Prostate gland (tissue), 2 donors: ENCODE data around the gene ZBTB8OS.
"Not testable (repeated sequence)": the region's sequence is repeated elsewhere in the genome, so short reads cannot be mapped to it uniquely, and the experiment has no call there.

Experiments
- POLR2A ChIP-seq: fragments of 450-650 bp; IDR thresholded peaks from one replicate; pipeline ENCODE4 v1.6.1; 2016; ENCODE audit warnings: antibody characterized with exemption, mild to moderate bottlenecking
- POLR2AphosphoS5 ChIP-seq: sonication (generic); formaldehyde crosslinking; IDR thresholded peaks from one replicate; pipeline ENCODE4 v1.6.1; 2017; ENCODE audit warnings: antibody characterized with exemption
- TF ChIP-seq, protein P1 (sequence below), 4 experiments: fragments of 200-600 bp in 2 of 4; fragments of 450-650 bp in 2 of 4; sonication (generic) in 2 of 4; IDR thresholded peaks; 1 replicate in 3 of 4; 2 replicates in 1 of 4; pipeline ENCODE4 v1.5.1; 2016 to 2019; ENCODE audit warnings: antibody characterized with exemption in 4 of 4, mild to moderate bottlenecking in 2 of 4, moderate library complexity in 2 of 4

DNA sequence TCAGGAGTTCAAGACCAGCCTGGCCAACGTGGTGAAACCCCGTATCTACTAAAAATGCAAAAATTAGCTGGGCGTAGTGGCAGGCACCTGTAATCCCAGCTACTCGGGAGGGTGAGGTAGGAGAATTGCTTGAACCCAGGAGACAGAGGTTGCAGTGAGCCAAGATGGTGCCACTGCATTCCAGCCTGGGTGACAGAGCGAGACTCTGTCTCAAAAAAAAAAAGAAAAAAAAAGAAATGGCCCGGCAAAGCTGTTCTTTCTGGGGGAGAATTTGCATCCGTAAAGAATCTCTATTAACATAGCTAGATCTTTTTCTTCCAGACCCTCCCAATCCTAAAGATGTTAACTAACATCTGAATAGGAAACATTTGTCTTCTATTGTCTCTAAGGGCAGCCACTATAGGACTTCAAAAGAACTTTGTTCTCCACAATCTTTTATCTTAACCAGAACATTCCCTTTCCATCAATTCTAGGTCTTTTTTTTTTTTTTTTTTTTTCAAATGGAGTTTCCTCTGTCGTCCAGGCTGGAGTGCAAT, 8.0 kb downstream of the ZBTB8OS start:
- TF ChIP-seq, protein P1, sequence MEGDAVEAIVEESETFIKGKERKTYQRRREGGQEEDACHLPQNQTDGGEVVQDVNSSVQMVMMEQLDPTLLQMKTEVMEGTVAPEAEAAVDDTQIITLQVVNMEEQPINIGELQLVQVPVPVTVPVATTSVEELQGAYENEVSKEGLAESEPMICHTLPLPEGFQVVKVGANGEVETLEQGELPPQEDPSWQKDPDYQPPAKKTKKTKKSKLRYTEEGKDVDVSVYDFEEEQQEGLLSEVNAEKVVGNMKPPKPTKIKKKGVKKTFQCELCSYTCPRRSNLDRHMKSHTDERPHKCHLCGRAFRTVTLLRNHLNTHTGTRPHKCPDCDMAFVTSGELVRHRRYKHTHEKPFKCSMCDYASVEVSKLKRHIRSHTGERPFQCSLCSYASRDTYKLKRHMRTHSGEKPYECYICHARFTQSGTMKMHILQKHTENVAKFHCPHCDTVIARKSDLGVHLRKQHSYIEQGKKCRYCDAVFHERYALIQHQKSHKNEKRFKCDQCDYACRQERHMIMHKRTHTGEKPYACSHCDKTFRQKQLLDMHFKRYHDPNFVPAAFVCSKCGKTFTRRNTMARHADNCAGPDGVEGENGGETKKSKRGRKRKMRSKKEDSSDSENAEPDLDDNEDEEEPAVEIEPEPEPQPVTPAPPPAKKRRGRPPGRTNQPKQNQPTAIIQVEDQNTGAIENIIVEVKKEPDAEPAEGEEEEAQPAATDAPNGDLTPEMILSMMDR (IDR thresholded peaks at IDR 0.05) = not testable (repeated sequence)
- not testable (repeated sequence) for TF ChIP-seq POLR2A, POLR2AphosphoS5
